ENCODE data around the gene CCDC66. TPM values are rescaled to one million over a fixed set of nuclear protein-coding genes. Genes with fewer than 3 reads are reported as not detected.
"Not testable (repeated sequence)": the region's sequence is repeated elsewhere in the genome, so short reads cannot be mapped to it uniquely, and the experiment has no call there.

Gene CCDC66
- total RNA-seq, 1 donor from 2014 or later: 34.9 TPM

DNA sequence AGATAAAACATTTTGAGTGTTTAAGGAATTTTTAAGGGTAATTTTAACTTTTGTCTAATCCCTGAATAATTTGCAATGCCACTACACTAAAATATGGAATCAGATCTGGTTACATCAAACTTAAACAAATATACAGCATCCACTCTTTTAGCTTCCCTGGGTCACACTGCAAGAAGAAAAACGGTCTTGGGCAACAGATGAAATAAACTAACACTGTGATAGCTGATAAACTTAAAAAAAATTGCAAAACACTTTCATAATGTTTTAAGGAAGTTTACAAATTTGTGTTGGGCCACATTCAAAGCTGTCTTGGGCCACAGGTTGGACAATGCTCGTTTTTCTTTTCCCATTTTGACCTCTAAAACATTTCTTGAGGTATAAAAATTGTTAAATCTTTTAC, 34.3 kb downstream of the CCDC66 start:
- no peak overlapping the region for H3K27ac Mint-ChIP-seq
- POLR2A ChIA-PET: no interaction called here

DNA sequence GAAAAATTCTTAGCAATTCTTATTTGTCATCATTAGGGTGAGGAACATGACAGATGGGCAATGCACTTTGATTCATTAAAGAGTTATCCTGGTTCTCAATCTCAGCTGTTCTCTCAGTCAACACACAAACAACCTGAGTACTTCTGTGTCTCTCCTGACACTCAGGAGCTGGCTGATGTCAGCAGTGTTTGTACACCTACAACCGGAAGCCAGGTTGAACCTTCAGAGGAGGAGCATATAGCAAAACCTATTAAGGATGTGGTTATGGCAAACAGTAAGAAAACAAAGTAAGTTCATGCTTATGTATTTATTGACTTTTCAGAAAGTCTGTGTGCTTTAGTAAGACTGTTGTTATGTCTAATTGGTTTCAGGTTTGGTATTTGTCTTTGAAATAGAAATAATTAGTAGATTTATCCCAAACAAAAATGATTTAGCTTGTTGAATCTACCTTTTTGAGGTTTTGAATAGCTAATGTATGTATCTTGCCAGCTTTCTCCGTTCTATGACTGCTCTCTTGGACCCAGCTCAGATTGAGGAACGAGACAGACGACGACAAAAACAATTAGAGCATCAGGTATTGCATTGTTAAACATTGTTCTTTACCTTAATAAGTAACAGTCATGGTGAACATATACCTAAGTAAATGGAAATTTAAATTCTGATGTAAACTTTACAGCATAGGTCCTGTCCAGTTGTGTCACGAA, 36.6 kb downstream of the CCDC66 start:
- Mint-ChIP-seq H3K4me3 (no peak overlapping the region), H3K4me1 (no peaks in the 10 kb centered on the region), H3K27me3 (no peaks in the 10 kb centered on the region), H3K36me3 (ENCODE audit: low read depth) (peaks cover 48% of the 10 kb centered on the region), H3K9me3 (no peaks in the 10 kb centered on the region), H3K27ac (no peak overlapping the region)
- intact Hi-C loops (cut with micrococcal nuclease): no loop called here
- POLR2A ChIA-PET: no interaction called here
- CTCF ChIA-PET: no interaction called here
- DNase-seq (no peak), ATAC-seq (ENCODE audit: low read depth) (no peak)
- TF ChIP-seq, protein P1, sequence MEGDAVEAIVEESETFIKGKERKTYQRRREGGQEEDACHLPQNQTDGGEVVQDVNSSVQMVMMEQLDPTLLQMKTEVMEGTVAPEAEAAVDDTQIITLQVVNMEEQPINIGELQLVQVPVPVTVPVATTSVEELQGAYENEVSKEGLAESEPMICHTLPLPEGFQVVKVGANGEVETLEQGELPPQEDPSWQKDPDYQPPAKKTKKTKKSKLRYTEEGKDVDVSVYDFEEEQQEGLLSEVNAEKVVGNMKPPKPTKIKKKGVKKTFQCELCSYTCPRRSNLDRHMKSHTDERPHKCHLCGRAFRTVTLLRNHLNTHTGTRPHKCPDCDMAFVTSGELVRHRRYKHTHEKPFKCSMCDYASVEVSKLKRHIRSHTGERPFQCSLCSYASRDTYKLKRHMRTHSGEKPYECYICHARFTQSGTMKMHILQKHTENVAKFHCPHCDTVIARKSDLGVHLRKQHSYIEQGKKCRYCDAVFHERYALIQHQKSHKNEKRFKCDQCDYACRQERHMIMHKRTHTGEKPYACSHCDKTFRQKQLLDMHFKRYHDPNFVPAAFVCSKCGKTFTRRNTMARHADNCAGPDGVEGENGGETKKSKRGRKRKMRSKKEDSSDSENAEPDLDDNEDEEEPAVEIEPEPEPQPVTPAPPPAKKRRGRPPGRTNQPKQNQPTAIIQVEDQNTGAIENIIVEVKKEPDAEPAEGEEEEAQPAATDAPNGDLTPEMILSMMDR (IDR thresholded peaks at IDR 0.05): no peak

More for the DNA sequence above, 34.3 kb downstream of the CCDC66 start:
- no peaks in the 10 kb centered on the region for H3K9me3 Mint-ChIP-seq
- no peak for DNase-seq
- CTCF ChIA-PET: no interaction called here
- ATAC-seq (ENCODE audit: low read depth): no peak
- H3K4me3 Mint-ChIP-seq: no peak overlapping the region
- TF ChIP-seq, protein P1 (IDR thresholded peaks at IDR 0.05): no peak
- H3K4me1 Mint-ChIP-seq: no peaks in the 10 kb centered on the region
- intact Hi-C loops (cut with micrococcal nuclease): no loop called here
- no peaks in the 10 kb centered on the region for H3K27me3 Mint-ChIP-seq
- peaks cover 30% of the 10 kb centered on the region for H3K36me3 Mint-ChIP-seq (ENCODE audit: low read depth)

DNA sequence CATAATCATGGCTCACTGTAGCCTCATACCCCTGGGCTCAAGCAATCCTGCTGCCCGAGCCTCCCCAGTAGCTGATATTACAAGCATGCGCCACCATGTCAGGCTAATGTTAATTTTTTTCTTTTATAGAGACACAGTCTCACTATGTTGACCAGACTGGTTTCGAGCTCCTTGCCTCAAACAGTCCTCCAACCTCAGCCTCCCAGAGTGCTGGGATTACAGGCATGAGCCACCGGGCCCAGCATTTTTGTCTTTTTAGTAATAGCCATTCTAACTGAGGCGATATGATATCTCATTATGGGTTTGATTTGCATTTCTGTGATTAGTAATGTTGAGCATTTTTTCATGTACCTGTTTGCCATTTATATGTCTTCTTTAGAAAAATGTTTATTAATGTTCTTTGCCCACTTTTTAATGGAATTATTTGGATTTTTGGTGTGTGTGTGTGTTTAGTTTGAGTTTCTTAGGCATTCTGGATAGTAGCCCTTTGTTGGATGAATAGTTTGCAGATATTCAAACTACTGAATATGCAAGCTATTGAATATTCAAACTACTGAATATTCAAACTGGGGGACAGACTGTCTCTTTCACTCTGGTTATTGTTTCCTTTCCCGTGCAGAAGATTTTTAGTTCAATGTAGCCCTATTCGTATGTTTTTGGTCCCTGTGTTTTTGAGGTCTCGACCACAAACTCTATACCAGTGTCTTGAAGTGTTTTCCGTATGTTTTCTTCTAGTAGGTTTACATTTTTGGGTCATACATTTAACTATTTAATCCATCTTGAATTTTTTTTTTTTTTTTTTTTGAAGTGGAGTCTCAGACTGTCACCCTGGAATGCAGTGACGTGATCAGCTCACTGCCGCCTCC, 39.2 kb downstream of the CCDC66 start:
- H3K36me3 Mint-ChIP-seq (ENCODE audit: low read depth): peaks cover 70% of the 10 kb centered on the region
- no peaks in the 10 kb centered on the region for H3K27me3 Mint-ChIP-seq

GRCh38 chr3:56608479-56608878, 51.5 kb downstream of the CCDC66 start:
- POLR2A ChIA-PET, DNase-seq: not testable (repeated sequence)

More for the DNA sequence above, 39.2 kb downstream of the CCDC66 start:
- peaks cover 3% of the 10 kb centered on the region for H3K9me3 Mint-ChIP-seq
- ATAC-seq (ENCODE audit: low read depth): no peak
- peaks cover 3% of the 10 kb centered on the region for H3K4me1 Mint-ChIP-seq
- TF ChIP-seq, protein P1 (IDR thresholded peaks at IDR 0.05): no peak
- intact Hi-C loops (cut with micrococcal nuclease): no loop called here
- POLR2A ChIA-PET: no interaction called here
- H3K27ac Mint-ChIP-seq: no peak overlapping the region
- no peak overlapping the region for H3K4me3 Mint-ChIP-seq
- CTCF ChIA-PET: no interaction called here
- DNase-seq: no peak

DNA sequence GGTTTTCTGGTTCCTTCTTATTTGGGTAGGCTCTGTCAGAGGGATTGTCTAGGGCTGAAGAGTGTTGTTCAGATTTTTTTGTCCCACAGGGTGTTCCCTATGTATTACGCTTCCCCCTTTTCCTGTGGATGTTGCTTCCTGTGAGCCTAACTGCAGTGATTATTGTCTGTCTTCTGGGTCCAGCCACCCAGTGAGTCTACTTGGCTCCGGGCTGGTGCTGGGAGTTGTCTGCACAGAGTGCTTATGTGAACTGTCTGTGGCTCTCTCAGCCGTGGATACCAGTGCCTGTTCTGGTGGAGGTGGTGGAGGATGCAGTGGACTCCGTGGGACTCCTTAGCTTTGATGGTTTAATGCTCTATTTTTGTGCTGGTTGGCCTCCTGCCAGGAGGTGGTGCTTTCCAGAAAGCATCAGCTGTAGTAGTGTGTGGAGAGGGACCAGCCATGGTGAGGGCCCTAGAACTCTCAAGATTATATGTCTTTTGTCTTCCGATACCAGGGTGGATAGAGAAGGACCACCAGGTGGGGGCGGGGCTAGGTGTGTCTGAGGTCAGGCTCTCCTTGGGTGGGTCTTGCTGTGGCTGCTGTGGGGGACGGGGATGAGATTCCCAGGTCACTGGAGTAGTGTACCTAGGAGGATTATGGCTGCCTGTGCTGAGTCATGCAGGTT, 53.8 kb downstream of the CCDC66 start:
- Mint-ChIP-seq H3K27me3 (no peaks in the 10 kb centered on the region), H3K9me3 (no peaks in the 10 kb centered on the region), H3K36me3 (ENCODE audit: low read depth) (peaks cover 78% of the 10 kb centered on the region), H3K4me1 (peaks cover 14% of the 10 kb centered on the region), H3K27ac (no peak overlapping the region), H3K4me3 (no peak overlapping the region)
- DNase-seq (no peak), ATAC-seq (ENCODE audit: low read depth) (no peak)
- intact Hi-C loops (cut with micrococcal nuclease): no loop called here
- TF ChIP-seq, protein P1 (IDR thresholded peaks at IDR 0.05): no peak
- CTCF ChIA-PET: no interaction called here
- POLR2A ChIA-PET: no interaction called here

More at GRCh38 chr3:56608479-56608878, 51.5 kb downstream of the CCDC66 start:
- intact Hi-C loops (cut with micrococcal nuclease); CTCF ChIA-PET; ATAC-seq (ENCODE audit: low read depth); H3K27ac Mint-ChIP-seq; H3K27me3 Mint-ChIP-seq; H3K4me3 Mint-ChIP-seq: not testable (repeated sequence)
- peaks cover 88% of the 10 kb centered on the region for H3K36me3 Mint-ChIP-seq (ENCODE audit: low read depth)
- peaks cover 15% of the 10 kb centered on the region for H3K9me3 Mint-ChIP-seq
- peaks cover 14% of the 10 kb centered on the region for H3K4me1 Mint-ChIP-seq

Data from activated B cell treated with CpG ODN at 0.5 μM for 24 hours (primary cell).